ENCODE measurements around the gene ZNF684. TPM values are rescaled to one million over a fixed set of nuclear protein-coding genes. Genes with fewer than 3 reads are reported as not detected.

The ZNF684 gene
- total and polyA plus RNA-seq, 7 donors, result 1.0 to 3.2 (median 2.1) TPM

DNA sequence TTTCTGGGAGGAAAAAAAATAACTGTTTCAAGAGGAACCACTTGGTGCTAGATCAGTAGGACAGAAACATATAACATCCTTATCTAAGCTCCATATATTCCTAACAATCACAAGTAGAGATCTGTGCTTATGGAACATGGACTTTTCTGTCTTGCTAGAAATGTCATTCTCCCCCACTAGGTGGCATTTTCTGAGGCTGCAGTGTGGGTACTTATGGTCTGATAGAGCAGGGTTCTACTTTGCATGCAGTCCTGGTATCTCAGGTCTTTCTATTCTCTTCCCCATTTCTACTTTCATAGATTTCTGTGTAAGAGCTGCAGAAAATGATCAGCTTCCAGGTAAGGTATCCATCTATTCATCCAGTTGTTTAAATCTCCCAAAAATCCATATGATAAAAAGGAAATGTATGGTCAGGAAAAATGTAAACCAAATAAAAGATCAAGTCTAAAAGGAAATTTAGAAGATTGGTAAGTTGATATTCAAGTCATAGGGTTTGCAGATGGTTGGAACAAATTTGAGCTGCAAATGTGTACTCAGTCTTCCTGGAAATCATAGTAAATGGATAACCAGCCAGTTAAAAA, 1.5 kb downstream of the ZNF684 start:
- H3K9me3 ChIP-seq, result no peaks in the 10 kb centered on the region
- peaks cover 19% of the 10 kb centered on the region for H3K4me1 ChIP-seq
- TF ChIP-seq, protein P1, sequence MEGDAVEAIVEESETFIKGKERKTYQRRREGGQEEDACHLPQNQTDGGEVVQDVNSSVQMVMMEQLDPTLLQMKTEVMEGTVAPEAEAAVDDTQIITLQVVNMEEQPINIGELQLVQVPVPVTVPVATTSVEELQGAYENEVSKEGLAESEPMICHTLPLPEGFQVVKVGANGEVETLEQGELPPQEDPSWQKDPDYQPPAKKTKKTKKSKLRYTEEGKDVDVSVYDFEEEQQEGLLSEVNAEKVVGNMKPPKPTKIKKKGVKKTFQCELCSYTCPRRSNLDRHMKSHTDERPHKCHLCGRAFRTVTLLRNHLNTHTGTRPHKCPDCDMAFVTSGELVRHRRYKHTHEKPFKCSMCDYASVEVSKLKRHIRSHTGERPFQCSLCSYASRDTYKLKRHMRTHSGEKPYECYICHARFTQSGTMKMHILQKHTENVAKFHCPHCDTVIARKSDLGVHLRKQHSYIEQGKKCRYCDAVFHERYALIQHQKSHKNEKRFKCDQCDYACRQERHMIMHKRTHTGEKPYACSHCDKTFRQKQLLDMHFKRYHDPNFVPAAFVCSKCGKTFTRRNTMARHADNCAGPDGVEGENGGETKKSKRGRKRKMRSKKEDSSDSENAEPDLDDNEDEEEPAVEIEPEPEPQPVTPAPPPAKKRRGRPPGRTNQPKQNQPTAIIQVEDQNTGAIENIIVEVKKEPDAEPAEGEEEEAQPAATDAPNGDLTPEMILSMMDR (IDR thresholded peaks at IDR 0.05), result peak; percentile 42
- intact Hi-C loops (cut with DNase I), result no loop called here
- peaks cover 0 to 12% of the 10 kb centered on the region in 2 donors for H3K36me3 ChIP-seq (ENCODE audit: insufficient read depth in 1 of 2, low read depth in 1 of 2)
- DNase-seq, result no peak
- ATAC-seq, result no peak
- no peak overlapping the region for H3K27ac ChIP-seq
- no peaks in the 10 kb centered on the region for H3K27me3 ChIP-seq (ENCODE audit: insufficient read depth in 3 of 3, low read length in 2 of 3)
- no peak overlapping the region for H3K4me3 ChIP-seq

GRCh38 chr1:40534589-40534988, 3.2 kb downstream of the ZNF684 start:
- peaks cover 19% of the 10 kb centered on the region for H3K4me1 ChIP-seq
- H3K27me3 ChIP-seq (ENCODE audit: insufficient read depth in 3 of 3, low read length in 2 of 3), result no peaks in the 10 kb centered on the region
- TF ChIP-seq, protein P1 (IDR thresholded peaks at IDR 0.05), result no peak
- intact Hi-C loops (cut with DNase I), result no loop called here
- no peak overlapping the region for H3K27ac ChIP-seq
- no peak overlapping the region for H3K4me3 ChIP-seq
- H3K9me3 ChIP-seq, result no peaks in the 10 kb centered on the region
- no peak for ATAC-seq
- peaks cover 0 to 12% of the 10 kb centered on the region in 2 donors for H3K36me3 ChIP-seq (ENCODE audit: insufficient read depth in 1 of 2, low read depth in 1 of 2)
- DNase-seq, result no peak

- ATAC-seq, result no peak
- H3K36me3 ChIP-seq (ENCODE audit: insufficient read depth in 1 of 2, low read depth in 1 of 2), result peaks cover 0 to 15% of the 10 kb centered on the region in 2 donors
- no peak for DNase-seq
- intact Hi-C loops (cut with DNase I), result no loop called here
- H3K4me1 ChIP-seq, result peaks cover 15% of the 10 kb centered on the region
- WGBS, 3 donors, result 88 to 98% (median 93%) methylated on average over 2 of the region's 2 CpGs
- H3K9me3 ChIP-seq, result no peaks in the 10 kb centered on the region
- H3K4me3 ChIP-seq, result no peak overlapping the region
- H3K27me3 ChIP-seq (ENCODE audit: insufficient read depth in 3 of 3, low read length in 2 of 3), result no peaks in the 10 kb centered on the region
- TF ChIP-seq, protein P1 (IDR thresholded peaks at IDR 0.05), result no peak
- H3K27ac ChIP-seq, result no peak overlapping the region
Observed at GRCh38 chr1:40535732-40536131, 4.3 kb downstream of the ZNF684 start.

GRCh38 chr1:40539338-40539737, 7.9 kb downstream of the ZNF684 start:
- H3K9me3 ChIP-seq, result no peaks in the 10 kb centered on the region
- TF ChIP-seq, protein P1 (IDR thresholded peaks at IDR 0.05), result no peak
- intact Hi-C loops (cut with DNase I), result no loop called here
- H3K27ac ChIP-seq, result no peak overlapping the region
- no peaks in the 10 kb centered on the region for H3K4me1 ChIP-seq
- H3K27me3 ChIP-seq (ENCODE audit: insufficient read depth in 3 of 3, low read length in 2 of 3), result no peaks in the 10 kb centered on the region
- H3K36me3 ChIP-seq (ENCODE audit: insufficient read depth in 1 of 2, low read depth in 1 of 2), result peaks cover 0 to 42% of the 10 kb centered on the region in 2 donors
- H3K4me3 ChIP-seq, result no peak overlapping the region
- ATAC-seq, result no peak
- DNase-seq, result no peak
- WGBS, 3 donors, result 83 to 91% (median 84%) methylated on average over 7 of the region's 7 CpGs

DNA sequence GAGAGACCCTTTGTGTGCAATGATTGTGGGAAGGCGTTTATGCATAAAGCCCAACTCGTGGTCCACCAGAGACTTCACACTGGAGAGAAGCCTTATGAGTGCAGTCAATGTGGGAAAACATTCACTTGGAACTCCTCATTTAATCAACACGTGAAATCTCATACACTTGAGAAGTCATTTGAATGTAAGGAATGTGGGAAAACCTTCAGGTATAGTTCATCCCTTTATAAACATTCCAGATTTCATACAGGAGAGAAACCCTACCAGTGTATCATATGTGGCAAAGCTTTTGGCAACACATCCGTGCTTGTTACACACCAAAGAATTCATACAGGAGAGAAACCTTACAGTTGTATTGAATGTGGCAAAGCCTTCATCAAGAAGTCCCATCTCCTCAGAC, 15.5 kb downstream of the ZNF684 start:
- intact Hi-C loops (cut with DNase I), result no loop called here
- H3K27me3 ChIP-seq (ENCODE audit: insufficient read depth in 3 of 3, low read length in 2 of 3), result no peaks in the 10 kb centered on the region
- H3K36me3 ChIP-seq (ENCODE audit: insufficient read depth in 1 of 2, low read depth in 1 of 2), result peaks cover 10 to 55% of the 10 kb centered on the region in 2 donors
- WGBS, 3 donors, result 96 to 98% (median 97%) methylated on average over 4 of the region's 4 CpGs
- ATAC-seq (no peak), DNase-seq (no peak)
- no peak overlapping the region for H3K27ac ChIP-seq
- H3K4me3 ChIP-seq, result no peak overlapping the region
- no peaks in the 10 kb centered on the region for H3K4me1 ChIP-seq
- TF ChIP-seq, protein P1 (IDR thresholded peaks at IDR 0.05), result no peak
- H3K9me3 ChIP-seq, result peaks cover 28% of the 10 kb centered on the region

All from psoas muscle (tissue), 8 donors.